HG03460 (cell line): ENCODE results near the gene ITPRIP.

Source experiments
- ATAC-seq: cut with Tn5 transposase; IDR thresholded peaks from one replicate; pipeline ENCODE4 v1.9.1; 2021; ENCODE audit not compliant: unreplicated experiment

ITPRIP gene

GRCh38 chr10:104340641-104341040 is 2.4 kb upstream of the ITPRIP start:
- no peak for ATAC-seq

DNA sequence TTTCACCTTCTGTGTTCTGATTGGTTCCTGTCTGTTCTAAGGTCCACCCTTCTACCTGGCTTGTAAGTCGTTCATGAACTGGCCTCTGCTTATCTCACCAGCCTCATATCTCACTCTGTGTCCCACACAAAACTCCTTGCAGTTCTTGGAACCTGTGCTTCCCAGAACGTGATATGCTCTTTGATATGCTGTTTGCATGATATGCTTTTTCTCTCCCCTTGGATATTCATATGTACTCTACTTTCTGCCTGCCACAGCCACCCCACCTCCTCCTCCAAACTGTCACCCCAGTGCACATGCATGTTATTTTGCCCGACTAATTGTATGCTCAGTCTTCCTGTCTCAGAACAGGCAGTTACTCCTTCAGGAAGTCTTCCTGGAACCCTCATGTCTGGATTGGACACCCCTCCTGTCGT is 1.9 kb upstream of the ITPRIP start:
- ATAC-seq, result no peak

- ATAC-seq, result no peak
These were observed 1.3 kb upstream of the ITPRIP start for GRCh38 chr10:104339469-104340110.

GRCh38 chr10:104337521-104337984 is 712 bp downstream of the ITPRIP start:
- ATAC-seq, result peak; percentile 52

GRCh38 chr10:104336821-104337467 is 1.3 kb downstream of the ITPRIP start:
- peak; percentile 3 for ATAC-seq

DNA sequence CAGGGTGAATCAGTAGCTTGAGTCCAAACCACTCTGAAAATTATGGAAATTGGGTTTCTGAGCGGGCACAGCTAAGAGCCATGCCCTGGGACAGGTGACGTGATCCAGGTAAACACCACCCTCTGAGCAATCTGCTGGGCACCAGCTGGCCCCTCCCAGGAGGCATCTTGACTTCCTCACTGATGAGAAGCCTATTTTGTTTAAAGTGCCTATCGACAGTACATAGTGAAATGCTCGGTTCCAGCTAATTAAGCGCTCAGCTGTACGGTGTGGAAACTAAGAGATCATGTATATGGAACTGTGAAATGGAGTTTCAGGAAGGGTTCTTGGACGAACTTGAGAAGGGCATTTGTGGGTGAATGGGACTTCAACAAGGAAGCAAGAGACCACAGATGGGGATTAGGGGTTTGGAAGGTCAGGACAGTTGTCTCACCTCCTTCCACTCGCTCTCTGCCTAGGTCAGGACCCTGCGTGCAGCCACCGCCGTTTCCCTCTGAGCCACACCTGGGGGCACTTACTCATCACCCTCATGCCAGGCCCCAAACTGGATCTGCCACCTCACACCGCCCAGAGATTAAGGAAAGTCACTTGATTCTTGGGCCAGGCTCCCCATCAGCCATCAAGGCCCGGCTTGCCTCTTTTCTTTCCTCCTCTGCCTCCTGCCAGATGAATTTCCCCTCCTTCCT is 3.2 kb downstream of the ITPRIP start:
- ATAC-seq, result no peak

GRCh38 chr10:104334561-104334960 is 3.7 kb downstream of the ITPRIP start:
- ATAC-seq, result no peak

DNA sequence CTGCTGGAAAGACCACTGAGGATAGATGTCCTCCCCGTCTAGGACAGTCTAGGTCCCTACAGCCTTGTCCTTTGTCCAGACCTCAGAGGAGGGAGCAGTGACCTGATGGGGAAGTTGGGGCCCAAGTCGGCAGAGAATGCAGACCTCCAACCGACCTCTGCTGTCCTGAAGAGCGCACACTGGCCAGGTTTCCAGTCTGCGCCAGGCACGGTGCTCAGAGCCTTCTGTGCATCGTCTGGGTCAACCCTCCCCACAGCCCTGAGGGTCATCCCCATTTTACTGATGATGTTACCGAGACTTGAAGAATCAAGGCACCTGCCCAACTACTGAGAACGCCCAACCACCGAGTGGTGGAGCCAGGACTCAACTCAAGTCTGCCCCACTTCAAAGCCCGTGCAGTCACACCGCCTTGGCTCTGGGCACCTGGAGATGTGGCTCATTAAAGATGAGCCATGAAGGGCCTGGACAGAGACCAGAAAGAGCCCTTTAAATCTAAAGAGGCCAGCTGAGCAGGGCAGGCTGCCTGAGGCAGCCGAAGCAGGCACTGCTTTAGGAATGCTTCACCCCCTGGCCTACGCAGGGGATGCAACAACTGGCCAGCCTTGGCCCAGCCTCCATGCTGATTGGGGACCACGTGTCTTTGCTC is 4.4 kb downstream of the ITPRIP start:
- no peak for ATAC-seq

DNA sequence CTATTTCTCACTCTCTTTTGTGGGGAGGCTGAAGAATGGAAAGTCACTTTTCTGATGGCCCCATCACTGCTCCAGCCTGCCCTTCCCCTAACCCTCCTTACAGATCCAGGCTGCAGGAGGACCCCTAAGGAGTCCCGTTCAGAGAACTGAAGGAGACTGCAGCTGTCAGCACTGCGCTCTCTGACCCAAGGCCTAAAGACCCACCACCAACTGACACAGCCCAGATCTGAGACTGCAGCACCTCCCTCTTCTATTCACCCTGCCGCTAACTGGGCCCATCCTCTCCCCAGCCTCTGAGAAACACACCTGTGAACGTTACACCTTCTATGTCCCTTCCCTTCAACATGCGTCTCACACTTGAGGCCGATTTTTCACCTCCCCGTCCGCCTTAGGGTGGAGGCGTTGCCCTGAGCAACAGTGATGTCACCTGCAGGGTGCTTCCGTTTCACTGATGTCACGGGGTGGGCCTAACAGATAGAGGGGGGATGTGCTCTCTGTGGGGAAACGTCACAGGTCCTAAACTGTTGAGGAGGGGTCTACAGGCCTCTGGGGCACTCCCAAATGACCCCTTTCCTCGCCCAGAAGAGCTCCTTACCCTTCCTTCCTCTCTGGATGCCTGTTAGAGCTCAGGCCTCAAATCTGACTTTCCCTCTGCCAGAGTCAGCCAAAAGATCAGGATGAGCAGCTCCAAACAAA is 5.1 kb downstream of the ITPRIP start:
- no peak for ATAC-seq

DNA sequence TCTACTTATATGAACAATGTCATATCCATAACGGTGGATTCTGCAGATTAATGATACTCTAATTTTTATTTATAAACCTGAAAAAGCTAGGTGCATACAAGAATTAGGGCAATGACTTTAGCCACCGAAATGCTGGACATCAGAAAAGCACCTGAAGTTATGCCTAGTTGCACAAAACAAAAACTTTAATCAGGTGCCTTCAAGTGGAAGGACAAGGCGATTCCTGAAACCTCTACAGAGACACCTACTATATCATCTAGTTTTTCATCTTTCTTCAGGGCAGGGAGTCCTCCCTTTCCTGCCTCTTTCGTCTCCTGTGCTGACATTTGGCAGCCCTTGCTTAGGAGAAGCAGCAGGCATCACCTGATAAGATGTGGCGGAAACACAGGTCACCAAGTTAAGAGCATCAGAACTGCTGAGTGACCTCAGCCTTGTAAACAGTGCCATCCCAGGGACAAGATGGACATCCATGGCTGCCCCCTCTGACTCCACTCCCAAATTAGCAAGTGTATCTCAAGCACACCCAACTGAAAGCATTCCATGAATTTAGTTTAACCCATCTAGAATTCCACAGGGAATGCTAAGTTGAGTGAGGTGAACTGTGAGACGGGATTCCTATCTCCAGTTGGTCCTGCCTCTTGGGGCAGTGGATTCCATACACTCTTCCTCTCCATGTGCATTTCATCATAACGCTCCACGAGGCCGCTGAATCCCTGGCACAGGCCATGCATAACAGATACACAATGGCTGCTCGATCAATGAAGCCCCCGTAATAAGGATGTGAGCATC is 5.8 kb downstream of the ITPRIP start:
- ATAC-seq, result no peak

DNA sequence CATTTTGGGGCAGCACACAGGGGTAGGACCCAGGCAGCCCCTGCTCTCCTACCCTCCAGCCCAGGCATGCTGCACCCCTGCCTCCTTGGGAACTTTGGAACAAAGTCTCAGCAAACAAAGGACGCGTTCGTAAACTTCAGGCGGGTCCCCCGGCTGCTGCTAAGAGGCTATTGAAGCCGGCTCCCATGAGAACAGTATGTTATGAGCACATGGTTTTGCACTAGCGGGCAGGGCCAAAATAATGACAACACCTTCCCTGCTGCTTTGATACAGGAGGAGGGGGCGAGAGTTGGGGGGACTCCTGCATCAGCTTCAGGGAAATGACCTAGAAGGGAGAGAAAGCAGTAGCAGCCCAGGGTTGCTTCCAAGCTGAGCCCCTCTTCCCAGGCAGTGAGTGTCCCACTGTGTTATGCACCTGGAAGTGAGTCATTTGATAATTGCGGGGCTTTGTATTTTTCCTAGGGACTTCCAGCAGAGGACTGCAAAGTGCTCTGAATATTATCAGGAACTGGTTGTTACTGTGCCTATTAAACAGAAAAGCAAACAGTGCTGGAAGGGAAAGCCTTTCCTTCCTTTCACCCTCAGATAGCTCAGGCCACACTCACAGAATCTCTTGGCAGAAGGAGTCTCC is 6.9 kb downstream of the ITPRIP start:
- no peak for ATAC-seq

GRCh38 chr10:104330168-104331110 is 7.8 kb downstream of the ITPRIP start:
- ATAC-seq, result no peak

- no peak for ATAC-seq
These were observed 8.5 kb downstream of the ITPRIP start for GRCh38 chr10:104329735-104330134.

- ATAC-seq, result peak; percentile 48
These were observed 9.2 kb downstream of the ITPRIP start for GRCh38 chr10:104328896-104329710.

DNA sequence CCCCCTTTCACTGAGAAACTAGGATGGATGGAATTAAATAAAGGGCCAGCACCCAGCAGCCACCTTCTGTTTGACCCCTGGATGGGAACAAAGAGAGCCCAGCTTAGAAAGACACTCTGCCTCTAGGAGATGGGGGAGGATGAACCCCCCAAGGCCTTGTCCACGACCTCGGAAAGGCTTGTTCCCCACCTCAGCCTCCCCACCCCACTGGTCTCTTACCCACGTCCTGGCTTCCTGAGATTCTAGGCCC is 9.7 kb downstream of the ITPRIP start:
- peak; percentile 10 for ATAC-seq

GRCh38 chr10:104327745-104328645 is 10.3 kb downstream of the ITPRIP start:
- no peak for ATAC-seq

GRCh38 chr10:104326991-104327610 is 11.2 kb downstream of the ITPRIP start:
- no peak for ATAC-seq
